ENCODE data around the gene GGA1. TPM values are rescaled to one million over a fixed set of nuclear protein-coding genes. Genes with fewer than 3 reads are reported as not detected.

Gene GGA1
- total RNA-seq, 2 experiments from 2014 or later: 57.0 to 60.9 TPM

GRCh38 chr22:37571258-37571991, 37.2 kb upstream of the GGA1 start:
- Mint-ChIP-seq H3K27me3 (no peaks in the 10 kb centered on the region), H3K4me3 (no peak overlapping the region), H3K27ac (no peak overlapping the region), H3K9me3 (no peaks in the 10 kb centered on the region), H3K36me3 (ENCODE audit: low read depth) (no peaks in the 10 kb centered on the region), H3K4me1 (ENCODE audit: low read depth) (peaks cover 13% of the 10 kb centered on the region)
- Histone ChIP-seq H3K4me1 (ENCODE audit: insufficient read depth, low read length) (peaks cover 14% of the 10 kb centered on the region), H3K36me3 (ENCODE audit: insufficient read depth, low read length) (no peaks in the 10 kb centered on the region), H3K4me3 (ENCODE audit: low read length) (no peak overlapping the region), H3K27ac (ENCODE audit: low read depth in 1 of 2, low read length in 2 of 2) (no peak overlapping the region), H3K27me3 (ENCODE audit: control insufficient read depth in 1 of 2, insufficient read depth in 2 of 2, low read length in 2 of 2) (no peaks in the 10 kb centered on the region), H3K9me3 (ENCODE audit: control insufficient read depth in 1 of 2, insufficient read depth in 1 of 2, low read length in 2 of 2) (no peaks in the 10 kb centered on the region)
- DNase-seq (no peak), ATAC-seq (ENCODE audit: poor library complexity) (no peak)
- intact Hi-C loops (cut with DNase I, micrococcal nuclease): no loop called here
- CTCF ChIA-PET: no interaction called here
- no peak for TF ChIP-seq CTCF (IDR thresholded peaks at IDR 0.05)
- POLR2A ChIA-PET: no interaction called here

GRCh38 chr22:37571992-37572373, 36.7 kb upstream of the GGA1 start:
- H3K36me3 Mint-ChIP-seq (ENCODE audit: low read depth): no peaks in the 10 kb centered on the region
- ATAC-seq (ENCODE audit: poor library complexity) (no peak), DNase-seq (no peak)
- H3K9me3 Mint-ChIP-seq: no peaks in the 10 kb centered on the region
- H3K27ac Mint-ChIP-seq: no peak overlapping the region
- Histone ChIP-seq H3K4me1 (ENCODE audit: insufficient read depth, low read length) (peaks cover 9% of the 10 kb centered on the region), H3K4me3 (ENCODE audit: low read length) (no peak overlapping the region), H3K9me3 (ENCODE audit: control insufficient read depth in 1 of 2, insufficient read depth in 1 of 2, low read length in 2 of 2) (no peaks in the 10 kb centered on the region), H3K36me3 (ENCODE audit: insufficient read depth, low read length) (no peaks in the 10 kb centered on the region), H3K27ac (ENCODE audit: low read depth in 1 of 2, low read length in 2 of 2) (no peak overlapping the region), H3K27me3 (ENCODE audit: control insufficient read depth in 1 of 2, insufficient read depth in 2 of 2, low read length in 2 of 2) (no peaks in the 10 kb centered on the region)
- no peak for TF ChIP-seq CTCF (IDR thresholded peaks at IDR 0.05)
- no peaks in the 10 kb centered on the region for H3K27me3 Mint-ChIP-seq
- no peak overlapping the region for H3K4me3 Mint-ChIP-seq
- ChIA-PET CTCF (no interaction called here), POLR2A (no interaction called here)
- H3K4me1 Mint-ChIP-seq (ENCODE audit: low read depth): peaks cover 8% of the 10 kb centered on the region
- intact Hi-C loops (cut with DNase I, micrococcal nuclease): no loop called here

- H3K27ac Mint-ChIP-seq: no peak overlapping the region
- intact Hi-C loops (cut with DNase I, micrococcal nuclease): no loop called here
- H3K4me1 Mint-ChIP-seq (ENCODE audit: low read depth): peaks cover 9% of the 10 kb centered on the region
- Histone ChIP-seq H3K4me1 (ENCODE audit: insufficient read depth, low read length) (peaks cover 11% of the 10 kb centered on the region), H3K36me3 (ENCODE audit: insufficient read depth, low read length) (no peaks in the 10 kb centered on the region), H3K4me3 (ENCODE audit: low read length) (no peak overlapping the region), H3K27ac (ENCODE audit: low read depth in 1 of 2, low read length in 2 of 2) (no peak overlapping the region), H3K27me3 (ENCODE audit: control insufficient read depth in 1 of 2, insufficient read depth in 2 of 2, low read length in 2 of 2) (no peaks in the 10 kb centered on the region), H3K9me3 (ENCODE audit: control insufficient read depth in 1 of 2, insufficient read depth in 1 of 2, low read length in 2 of 2) (no peaks in the 10 kb centered on the region)
- no peak for TF ChIP-seq CTCF (IDR thresholded peaks at IDR 0.05)
- DNase-seq (no peak), ATAC-seq (ENCODE audit: poor library complexity) (no peak)
- no peaks in the 10 kb centered on the region for H3K9me3 Mint-ChIP-seq
- CTCF ChIA-PET: interaction anchor here (1.4 kb wide), 1 partner anchor 17 kb away, joined by 3 read pairs; no protein-coding TSS in a partner anchor
- POLR2A ChIA-PET: interaction anchor here (0.6 kb wide), 1 partner anchor 14 kb away, joined by 3 read pairs; no protein-coding TSS in a partner anchor
- no peaks in the 10 kb centered on the region for H3K36me3 Mint-ChIP-seq (ENCODE audit: low read depth)
- H3K4me3 Mint-ChIP-seq: no peak overlapping the region
- no peaks in the 10 kb centered on the region for H3K27me3 Mint-ChIP-seq
Measured at GRCh38 chr22:37575490-37576003, 33.1 kb upstream of the GGA1 start.
